ENCODE results near the gene MYO15A. TPM values are rescaled to one million over a fixed set of nuclear protein-coding genes. Genes with fewer than 3 reads are reported as not detected.
A peak's percentile ranks its signal among the peaks of the same experiment; 100 is the strongest.

The MYO15A gene
- total RNA-seq, 1 experiment from 2014 or later = 2.8 TPM

- Histone ChIP-seq H3K27ac (ENCODE audit: low read depth, low read length) (no peak overlapping the region), H3K27me3 (ENCODE audit: insufficient read depth, low read length) (no peaks in the 10 kb centered on the region), H3K4me1 (ENCODE audit: control insufficient read depth in 1 of 2, insufficient read depth in 2 of 2, low read length in 2 of 2) (no peaks in the 10 kb centered on the region), H2AFZ (ENCODE audit: low read depth, low read length, poor library complexity, severe bottlenecking) (no peak overlapping the region), H3K4me3 (replicated peaks in 1 of 2; ENCODE audit: low read depth in 1 of 2, low read length in 2 of 2) (no peak overlapping the region), H3K36me3 (ENCODE audit: control insufficient read depth in 1 of 2, insufficient read depth in 2 of 2, low read length in 2 of 2) (no peaks in the 10 kb centered on the region), H4K20me1 (ENCODE audit: insufficient read depth) (no peaks in the 10 kb centered on the region), H3K9me3 (ENCODE audit: control insufficient read depth in 1 of 2, insufficient read depth in 1 of 2, low read depth in 1 of 2, low read length in 2 of 2) (no peaks in the 10 kb centered on the region; a peak in 1 of 4 replicates), H3K9me2 (ENCODE audit: insufficient read depth) (no peaks in the 10 kb centered on the region), H3K79me2 (ENCODE audit: insufficient read depth, low read length) (no peaks in the 10 kb centered on the region), H3K4me2 (ENCODE audit: low read length) (no peak overlapping the region), H3K9ac (ENCODE audit: low read length) (no peak overlapping the region)
- BruUV-seq (replicated peaks) = no TSS peak
- ChIA-PET CTCF (no interaction called here), RAD21 (ENCODE audit: low non-redundant PET in 1 of 2, low total read pairs in 2 of 2, uncharacterized antibody in 2 of 2, unreplicated experiment in 2 of 2) (no interaction called here), POLR2A (no interaction called here)
- ATAC-seq = peak; percentile 61; the same call in 1 of the 2 replicates
- TF ChIP-seq CTCF (IDR thresholded peaks at IDR 0.05 in 2 of 3, conservative IDR thresholded peaks at IDR 0.05 in 1 of 3; ENCODE audit: borderline replicate concordance in 1 of 3, insufficient read depth in 1 of 3, low read depth in 2 of 3, low read length in 2 of 3) (peak in 2 of 3 experiments; percentile 34 to 39; a peak in 3 of 6 replicates), ELF1 (IDR thresholded peaks at IDR 0.05; ENCODE audit: borderline replicate concordance, low read depth) (no peak), EZH2 (IDR thresholded peaks at IDR 0.05) (no peak), SIN3A (IDR thresholded peaks at IDR 0.05; ENCODE audit: low read depth) (no peak), CEBPB (IDR thresholded peaks at IDR 0.05; ENCODE audit: low read depth) (no peak), ZFX (IDR thresholded peaks at IDR 0.05) (no peak), RAD21 (IDR thresholded peaks at IDR 0.05; ENCODE audit: low read depth) (no peak)
- intact Hi-C loops (cut with micrococcal nuclease) = no loop called here
- DNase-seq (ENCODE audit: low read depth, low spot score) = no peak
These were observed 58.3 kb downstream of the MYO15A start for GRCh38 chr17:18166894-18167293.

GRCh38 chr17:18167421-18167820, 58.9 kb downstream of the MYO15A start:
- no TSS peak for BruUV-seq (replicated peaks)
- Histone ChIP-seq H3K4me2 (ENCODE audit: low read length) (no peak overlapping the region), H3K9me3 (ENCODE audit: control insufficient read depth in 1 of 2, insufficient read depth in 1 of 2, low read depth in 1 of 2, low read length in 2 of 2) (no peaks in the 10 kb centered on the region; a peak in 1 of 4 replicates), H3K4me1 (ENCODE audit: control insufficient read depth in 1 of 2, insufficient read depth in 2 of 2, low read length in 2 of 2) (no peaks in the 10 kb centered on the region), H3K4me3 (replicated peaks in 1 of 2; ENCODE audit: low read depth in 1 of 2, low read length in 2 of 2) (no peak overlapping the region), H3K36me3 (ENCODE audit: control insufficient read depth in 1 of 2, insufficient read depth in 2 of 2, low read length in 2 of 2) (no peaks in the 10 kb centered on the region), H3K27ac (ENCODE audit: low read depth, low read length) (no peak overlapping the region), H3K27me3 (ENCODE audit: insufficient read depth, low read length) (no peaks in the 10 kb centered on the region), H4K20me1 (ENCODE audit: insufficient read depth) (no peaks in the 10 kb centered on the region), H3K79me2 (ENCODE audit: insufficient read depth, low read length) (no peaks in the 10 kb centered on the region), H2AFZ (ENCODE audit: low read depth, low read length, poor library complexity, severe bottlenecking) (no peak overlapping the region), H3K9me2 (ENCODE audit: insufficient read depth) (no peaks in the 10 kb centered on the region), H3K9ac (ENCODE audit: low read length) (no peak overlapping the region)
- CTCF ChIA-PET = no interaction called here
- no peak for ATAC-seq
- POLR2A ChIA-PET = interaction anchor here (1.1 kb wide), 1 partner anchor 9 kb away, joined by 3 read pairs; no protein-coding TSS in a partner anchor
- DNase-seq (ENCODE audit: low read depth, low spot score) = no peak
- RAD21 ChIA-PET (ENCODE audit: low non-redundant PET in 1 of 2, low total read pairs in 2 of 2, uncharacterized antibody in 2 of 2, unreplicated experiment in 2 of 2) = no interaction called here
- TF ChIP-seq POLR2AphosphoS5 (IDR thresholded peaks at IDR 0.05; ENCODE audit: low read depth, low read length) (no peak), RAD21 (IDR thresholded peaks at IDR 0.05; ENCODE audit: low read depth) (no peak), YY1 (IDR thresholded peaks at IDR 0.05; ENCODE audit: extremely low read depth, insufficient replicate concordance, low read depth, low read length) (no peak), REST (IDR thresholded peaks at IDR 0.05; ENCODE audit: low read depth) (no peak), ELF1 (IDR thresholded peaks at IDR 0.05; ENCODE audit: borderline replicate concordance, low read depth) (no peak), ZNF274 (IDR thresholded peaks at IDR 0.05; ENCODE audit: low read depth, low read length) (no peak), CEBPB (IDR thresholded peaks at IDR 0.05; ENCODE audit: low read depth) (no peak), SRF (IDR thresholded peaks at IDR 0.05; ENCODE audit: low read depth) (no peak), ZBTB33 (IDR thresholded peaks at IDR 0.05; ENCODE audit: extremely low read depth, insufficient replicate concordance, low read length) (no peak)
- intact Hi-C loops (cut with micrococcal nuclease) = no loop called here

All from HCT116 (cell line).